ENCODE data around the gene KBTBD12.
"Not testable (repeated sequence)": the region's sequence is repeated elsewhere in the genome, so short reads cannot be mapped to it uniquely, and the experiment has no call there.

The KBTBD12 gene

GRCh38 chr3:127915115-127915936, at the start of gene KBTBD12:
Gene KBTBD12 (plus strand): TSS chr3:127915232. CDS start chr3:127923062, 7,830 bp downstream.
- Histone ChIP-seq H3K27ac (no peak within 1 kb of the TSS), H3K27me3 (replicated peaks) (peaks cover 8% of the 10 kb centered on the region), H3K4me3 (ENCODE audit: low read depth, low read length) (peak within 1 kb of the TSS; percentile 43), H3K36me3 (replicated peaks) (no peaks in the 10 kb centered on the region)
- in situ Hi-C loops (cut with HindIII; ENCODE audit: low pct_ligation_motif_present, low sequenced_read_pairs): no loop called here
- no peak for TF ChIP-seq CTCF (IDR thresholded peaks at IDR 0.05; ENCODE audit: low read depth, low read length, missing control alignments)
- DNase-seq: no peak

- peak; percentile 52 for TF ChIP-seq CTCF (IDR thresholded peaks at IDR 0.05; ENCODE audit: low read depth, low read length, missing control alignments)
- Histone ChIP-seq H3K27me3 (replicated peaks) (no peaks in the 10 kb centered on the region), H3K36me3 (replicated peaks) (no peaks in the 10 kb centered on the region), H3K4me3 (ENCODE audit: low read depth, low read length) (no peak overlapping the region), H3K27ac (no peak overlapping the region)
- peak; percentile 80 for DNase-seq
- in situ Hi-C loops (cut with HindIII; ENCODE audit: low pct_ligation_motif_present, low sequenced_read_pairs): no loop called here
Observed at GRCh38 chr3:127865941-127866340, 49.1 kb upstream of the KBTBD12 start.

- TF ChIP-seq CTCF (IDR thresholded peaks at IDR 0.05; ENCODE audit: low read depth, low read length, missing control alignments): no peak
- H3K36me3 ChIP-seq (replicated peaks): no peaks in the 10 kb centered on the region
- in situ Hi-C loops (cut with HindIII; ENCODE audit: low pct_ligation_motif_present, low sequenced_read_pairs): no loop called here
- no peaks in the 10 kb centered on the region for H3K27me3 ChIP-seq (replicated peaks)
- DNase-seq: no peak
- no peak overlapping the region for H3K27ac ChIP-seq
- no peak overlapping the region for H3K4me3 ChIP-seq (ENCODE audit: low read depth, low read length)
Observed at GRCh38 chr3:127867412-127867811, 47.6 kb upstream of the KBTBD12 start.

GRCh38 chr3:127867986-127868385, 47.0 kb upstream of the KBTBD12 start:
- H3K27me3 ChIP-seq (replicated peaks): no peaks in the 10 kb centered on the region
- H3K36me3 ChIP-seq (replicated peaks): no peaks in the 10 kb centered on the region
- no peak for DNase-seq
- in situ Hi-C loops (cut with HindIII; ENCODE audit: low pct_ligation_motif_present, low sequenced_read_pairs): no loop called here
- H3K4me3 ChIP-seq (ENCODE audit: low read depth, low read length): no peak overlapping the region
- no peak for TF ChIP-seq CTCF (IDR thresholded peaks at IDR 0.05; ENCODE audit: low read depth, low read length, missing control alignments)
- H3K27ac ChIP-seq: no peak overlapping the region

- in situ Hi-C loops (cut with HindIII; ENCODE audit: low pct_ligation_motif_present, low sequenced_read_pairs): no loop called here
- TF ChIP-seq CTCF (IDR thresholded peaks at IDR 0.05; ENCODE audit: low read depth, low read length, missing control alignments): no peak
- Histone ChIP-seq H3K4me3 (ENCODE audit: low read depth, low read length) (no peak overlapping the region), H3K36me3 (replicated peaks) (no peaks in the 10 kb centered on the region), H3K27me3 (replicated peaks) (no peaks in the 10 kb centered on the region), H3K27ac (no peak overlapping the region)
- no peak for DNase-seq
Observed at GRCh38 chr3:127870156-127870555, 44.9 kb upstream of the KBTBD12 start.

GRCh38 chr3:127874097-127874496, 40.9 kb upstream of the KBTBD12 start:
- H3K27ac ChIP-seq; DNase-seq; H3K36me3 ChIP-seq (replicated peaks); H3K4me3 ChIP-seq (ENCODE audit: low read depth, low read length); in situ Hi-C loops (cut with HindIII; ENCODE audit: low pct_ligation_motif_present, low sequenced_read_pairs); H3K27me3 ChIP-seq (replicated peaks): not testable (repeated sequence)
